NCI-H2227 treated with DMSO at 0.1 percent for 48 hours (cell line): ENCODE measurements around the gene MYB.

Experiments used
- DNase-seq: peaks from one replicate; lab custom pipeline; 2025; lab: John Stamatoyannopoulos, UW

MYB gene

DNA sequence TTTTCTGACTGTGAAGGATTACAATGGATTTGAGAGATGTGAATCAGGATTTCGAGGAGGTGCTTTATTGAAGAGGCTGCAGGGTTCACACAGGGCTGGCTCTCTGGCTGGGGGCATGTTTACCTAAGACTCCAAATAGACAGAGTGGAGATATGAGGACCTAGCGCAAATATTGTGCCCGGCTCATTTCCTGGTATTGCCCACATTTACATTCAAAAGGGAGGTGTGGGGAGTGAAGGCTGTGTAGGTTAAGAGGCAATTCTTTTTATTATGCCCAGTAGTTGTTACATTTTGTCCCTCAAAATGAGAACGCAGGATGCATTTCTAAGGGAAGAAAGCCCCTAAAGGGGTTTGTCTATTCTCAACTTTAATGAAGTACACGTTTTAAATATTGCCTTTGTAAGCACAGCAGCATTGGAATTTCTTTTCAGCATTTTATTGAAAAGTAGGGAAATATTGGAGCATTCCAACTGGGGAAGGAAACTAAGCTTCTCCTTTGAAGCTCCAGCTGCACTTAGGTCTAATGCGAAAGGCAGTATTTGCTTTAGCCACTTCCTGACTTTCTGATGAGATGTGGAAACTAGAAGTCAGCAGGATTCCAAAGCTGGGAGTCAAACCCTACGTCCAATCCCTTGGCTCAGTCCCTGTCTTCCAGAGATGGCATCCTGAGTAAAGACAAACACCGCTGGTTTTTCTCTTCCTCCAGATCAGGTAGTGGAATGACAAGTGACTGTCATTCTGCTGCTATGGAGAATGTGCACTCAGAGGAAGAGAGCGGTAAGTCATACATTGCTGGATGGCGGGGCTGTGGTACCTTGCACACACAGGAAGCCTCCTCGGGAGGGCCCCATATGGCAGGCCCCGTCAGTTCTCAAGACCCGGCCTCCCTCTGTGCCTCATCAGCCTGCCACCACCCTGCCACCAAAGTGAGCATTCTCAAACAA, 70.7 kb downstream of the MYB start:
- no peak for DNase-seq

DNA sequence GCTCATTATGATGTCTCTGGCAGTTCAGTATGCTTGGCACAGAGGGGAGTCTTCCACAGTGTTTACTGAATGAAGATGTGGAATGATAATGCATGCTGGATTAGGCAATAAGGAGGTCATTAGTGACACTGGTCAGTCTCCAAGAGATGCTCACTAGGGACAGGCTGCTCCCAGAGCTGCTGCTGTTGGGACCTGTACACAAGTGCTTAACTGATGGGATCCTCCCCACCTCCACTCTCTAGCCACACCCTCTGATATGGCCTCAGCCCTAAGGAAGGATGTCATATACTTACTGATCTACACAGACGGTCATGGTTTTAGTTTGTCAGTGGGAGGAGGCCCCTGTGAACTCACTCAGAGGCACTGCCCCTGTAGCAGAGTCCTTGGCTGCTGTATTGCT, 73.4 kb downstream of the MYB start:
- no peak for DNase-seq

DNA sequence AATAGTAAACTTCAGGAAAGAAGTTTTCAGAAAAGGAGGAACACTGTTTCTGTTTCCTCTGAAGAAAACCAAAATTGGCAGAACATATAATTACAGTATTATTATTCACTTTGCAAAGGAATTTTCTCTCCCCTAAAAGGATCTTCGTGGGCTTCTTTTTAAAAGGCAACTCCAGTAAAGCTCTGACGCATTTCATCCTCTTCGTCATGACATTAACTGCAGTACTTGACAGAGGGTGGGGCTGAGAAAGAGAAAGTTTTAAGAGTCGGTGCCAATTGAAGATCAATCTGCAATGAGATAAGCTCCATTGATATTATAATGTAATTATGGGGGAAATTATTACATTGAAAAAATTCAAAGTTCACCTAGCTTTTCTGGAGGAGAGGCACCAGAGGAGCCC, 75.8 kb downstream of the MYB start:
- no peak for DNase-seq

DNA sequence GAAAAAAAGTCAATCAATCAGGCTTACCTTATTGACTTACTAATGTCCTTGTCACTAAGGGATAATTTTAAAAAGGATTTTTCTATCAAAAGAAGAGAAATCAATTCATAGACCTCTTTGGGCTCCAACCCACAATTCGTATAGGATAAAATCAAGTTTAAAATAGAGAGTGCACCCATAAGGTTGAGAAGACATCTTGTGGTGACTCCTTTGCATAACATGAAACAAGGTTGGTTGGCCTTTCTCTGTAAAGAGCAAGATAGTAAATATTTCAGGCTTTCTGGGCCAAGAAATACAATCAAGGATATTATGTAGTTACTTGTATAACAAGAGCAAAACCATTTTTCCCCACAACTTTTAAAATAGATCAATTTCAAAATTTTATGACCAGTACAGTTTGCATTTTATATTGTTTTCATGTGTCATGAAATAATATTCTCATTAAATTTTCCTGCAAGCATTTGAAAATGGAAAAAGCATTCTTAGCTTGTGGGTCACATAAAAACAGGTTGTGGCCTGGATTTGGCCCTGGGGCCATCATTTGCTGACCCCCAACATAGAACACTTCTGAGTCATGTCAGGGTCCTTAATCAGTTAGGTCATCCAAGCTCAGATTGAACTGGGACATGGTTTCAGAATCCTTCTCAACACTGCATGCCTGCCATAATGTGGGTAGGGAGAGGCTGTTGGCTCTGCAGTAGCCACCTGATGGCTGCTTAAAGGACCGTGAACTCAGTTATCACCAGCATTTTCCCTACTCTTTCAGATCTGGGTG, 76.7 kb downstream of the MYB start:
- DNase-seq: no peak

DNA sequence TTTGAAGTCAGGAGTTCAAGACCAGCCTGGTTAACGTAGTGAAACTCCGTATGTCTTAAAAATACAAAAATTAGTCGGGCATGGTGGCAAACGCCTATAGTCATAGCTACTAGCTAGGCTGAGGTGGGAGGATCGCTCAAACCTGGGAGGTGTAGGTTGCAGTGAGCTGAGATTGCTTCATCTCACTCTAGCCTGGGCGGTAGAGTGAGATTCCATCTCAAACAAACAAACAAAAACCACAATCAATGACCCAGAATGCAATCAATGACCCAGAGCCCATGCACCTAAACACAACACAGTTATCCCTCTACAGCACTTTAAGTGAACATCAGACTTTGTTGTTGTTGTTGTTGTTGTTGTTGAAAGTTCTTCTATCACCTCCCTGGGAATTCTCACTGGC, 77.9 kb downstream of the MYB start:
- no peak for DNase-seq

DNA sequence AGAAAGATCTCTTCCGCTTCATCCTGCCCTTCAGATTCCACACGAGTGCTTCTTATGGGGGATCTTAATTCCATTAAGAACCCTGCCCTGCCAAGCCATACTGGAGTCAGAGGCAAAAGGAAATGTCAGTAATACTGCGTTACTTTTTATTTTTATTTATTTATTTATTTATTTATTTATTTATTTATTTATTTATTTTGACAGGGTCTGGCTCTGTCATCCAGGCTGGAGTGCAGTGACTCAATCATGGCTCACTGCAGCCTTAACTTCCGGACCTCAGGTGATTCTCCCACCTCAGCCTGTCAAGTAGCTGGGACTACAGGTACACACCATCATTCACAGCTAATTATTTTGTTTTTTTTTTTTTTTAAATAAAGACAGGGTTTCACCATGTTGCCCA, 79.5 kb downstream of the MYB start:
- DNase-seq: no peak

DNA sequence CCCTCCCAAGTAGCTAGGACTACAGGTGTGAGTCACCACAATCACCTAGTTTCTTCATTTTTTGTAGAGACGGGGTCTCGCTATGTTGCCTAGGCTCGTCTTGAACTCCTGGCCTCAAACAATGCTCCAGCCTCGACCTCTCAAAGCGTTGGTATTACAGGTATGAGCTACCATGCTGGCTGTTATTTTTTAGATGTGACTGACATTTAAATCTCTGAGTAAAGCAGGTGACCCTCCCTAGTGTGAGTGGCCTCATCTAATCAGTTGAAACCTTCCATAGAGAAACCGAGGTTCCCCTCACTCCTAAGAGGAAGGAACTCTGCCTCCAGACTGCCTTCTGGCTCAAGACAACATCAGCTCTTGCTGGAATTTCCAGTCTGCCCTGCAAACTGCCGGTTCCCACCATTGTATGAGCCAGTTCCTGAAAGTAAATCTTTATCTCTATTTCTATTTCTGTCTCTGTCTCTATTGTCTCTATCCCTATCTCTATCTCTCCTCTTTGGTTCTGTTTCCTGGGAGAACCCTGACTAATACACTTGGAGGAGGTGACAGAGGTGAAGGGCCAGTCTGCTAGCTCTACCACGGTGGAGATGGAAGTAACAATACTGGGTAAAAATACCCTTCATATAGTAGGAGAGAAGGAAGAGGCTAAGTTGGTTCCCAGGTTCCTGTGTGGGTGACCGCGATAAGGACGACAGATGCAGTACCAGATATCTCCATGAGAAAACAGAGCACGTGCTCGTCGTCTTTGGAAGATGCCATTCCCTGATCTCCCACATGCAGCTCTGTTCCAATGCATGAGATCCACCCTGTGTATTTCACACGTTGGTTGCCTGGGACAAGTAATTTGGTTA, 81.0 kb downstream of the MYB start:
- DNase-seq: no peak

DNA sequence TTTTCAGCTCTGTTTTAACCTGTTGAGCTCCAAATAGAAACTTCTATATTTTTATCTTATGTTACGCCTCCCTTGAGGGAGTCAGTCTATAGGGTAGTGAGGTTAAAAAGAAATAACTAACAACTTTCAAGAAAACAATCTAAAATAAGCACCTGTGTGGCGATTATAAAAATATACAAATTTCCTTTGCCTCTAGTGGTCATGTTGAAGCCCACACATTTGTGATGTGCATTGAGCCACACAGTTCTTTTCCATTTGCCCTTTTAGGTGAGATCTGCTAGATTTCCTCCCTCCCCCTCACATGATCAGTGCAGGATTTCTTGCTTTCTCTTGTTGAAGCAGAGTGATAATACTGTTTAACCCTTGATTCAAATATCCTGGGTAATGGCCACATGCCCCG, 84.2 kb downstream of the MYB start:
- DNase-seq: no peak

DNA sequence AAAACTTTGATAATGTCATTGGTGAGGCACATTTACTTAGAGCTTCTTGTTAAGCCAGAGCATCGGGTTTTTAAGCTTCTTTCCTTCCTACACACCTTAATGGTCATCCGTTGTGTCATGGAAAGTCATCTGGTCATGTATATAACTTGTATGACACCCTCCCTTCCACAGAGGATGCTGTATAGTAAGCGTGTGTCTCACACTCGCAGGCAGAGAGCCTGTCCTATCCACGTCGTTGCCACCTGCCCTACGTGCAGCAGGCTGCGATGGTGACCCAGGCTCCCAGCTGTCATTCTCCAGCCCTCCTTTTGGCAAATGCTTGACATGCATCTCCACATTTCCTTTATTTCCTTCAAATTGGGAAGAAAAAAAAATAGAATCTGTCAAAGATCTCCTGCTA, 85.6 kb downstream of the MYB start:
- no peak for DNase-seq

DNA sequence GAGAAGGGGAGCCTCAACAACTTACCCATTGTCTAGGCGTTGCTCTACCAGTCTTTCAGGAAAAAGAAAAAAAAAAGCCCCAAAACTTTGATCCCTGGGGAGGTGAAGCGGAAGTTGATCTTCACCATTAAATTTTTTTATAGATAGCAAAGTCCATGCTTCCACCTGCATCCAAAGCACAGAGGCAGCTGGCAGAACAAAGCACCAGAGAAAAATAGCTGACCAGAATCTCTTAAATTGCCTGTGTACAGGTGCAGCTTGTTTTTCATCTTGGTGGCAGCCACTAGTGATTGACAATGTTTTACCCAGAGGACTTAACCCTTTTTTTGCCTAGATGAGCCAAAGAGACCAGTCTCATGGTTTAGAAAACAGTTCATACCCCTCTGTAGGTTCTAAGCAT, 86.0 kb downstream of the MYB start:
- no peak for DNase-seq

DNA sequence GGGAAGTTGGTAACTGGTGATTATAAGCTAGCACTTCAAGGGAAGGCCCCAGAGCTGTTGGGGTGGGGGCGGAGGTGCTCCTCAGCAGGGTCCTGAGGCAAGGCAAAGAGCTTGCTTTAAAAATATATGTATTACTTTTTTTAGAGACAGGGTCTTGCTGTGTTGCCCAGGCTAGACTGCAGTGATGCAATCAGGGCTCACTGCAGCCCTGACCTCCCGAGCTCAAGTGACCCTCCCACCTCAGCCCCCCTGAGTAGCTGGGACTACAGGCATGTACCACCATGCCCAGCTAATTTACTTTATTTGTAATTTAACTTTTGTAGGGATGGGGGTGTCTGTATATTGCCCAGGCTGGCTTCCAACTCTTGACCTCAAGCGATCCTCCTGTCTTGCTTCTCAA, 87.2 kb downstream of the MYB start:
- DNase-seq: no peak

DNA sequence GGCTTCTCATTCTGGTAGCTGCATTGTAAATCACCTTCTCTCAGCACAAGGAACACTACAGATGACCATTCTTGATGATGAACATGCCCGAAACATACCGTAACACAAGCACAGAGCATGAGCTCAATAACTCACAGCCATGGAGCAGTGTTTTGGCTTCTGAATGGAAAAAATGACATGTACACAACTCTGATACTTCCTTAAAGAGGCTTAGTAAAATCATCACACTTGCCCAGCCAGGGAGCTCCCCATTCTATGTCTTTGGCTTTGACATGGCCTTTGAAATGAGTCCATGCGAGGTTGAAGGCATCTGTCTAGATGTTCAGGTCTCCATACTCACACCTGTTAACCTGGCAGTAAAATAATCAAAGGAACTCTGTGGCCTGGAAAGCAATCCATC, 87.6 kb downstream of the MYB start:
- DNase-seq: no peak
